Middle frontal gyrus (tissue), 1 donor: ENCODE measurements around the gene ZNF83.
A peak's percentile ranks its signal among the peaks of the same experiment; 100 is the strongest.
"Not testable (repeated sequence)": the region's sequence is repeated elsewhere in the genome, so short reads cannot be mapped to it uniquely, and the experiment has no call there.

Experiments
- DNase-seq: peaks from one replicate; pipeline ENCODE4 v3.0.0-alpha.2; 2015; ENCODE audit warnings: low spot score; ENCODE audit errors: extremely low spot score

ZNF83 gene

DNA sequence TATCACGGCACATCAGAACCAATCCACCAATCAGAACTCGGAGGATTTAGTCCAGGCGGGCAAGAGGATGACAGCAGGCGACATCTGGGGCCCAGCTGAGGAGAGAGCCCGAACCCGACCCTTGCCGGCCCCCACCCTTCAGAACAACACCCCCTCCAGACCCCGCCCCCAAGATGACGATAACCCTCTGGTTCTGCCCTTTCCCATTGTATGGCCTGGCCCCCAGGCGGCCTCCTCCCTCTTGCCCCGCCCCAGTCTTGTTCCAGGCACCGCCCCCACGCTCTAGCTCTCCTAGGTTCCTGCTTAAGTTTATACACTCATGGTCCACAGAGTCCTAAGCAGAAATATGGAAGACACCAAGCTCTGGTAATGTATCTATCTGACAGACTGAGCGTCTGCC, 2.8 kb upstream of the ZNF83 start:
- no peak for DNase-seq

GRCh38 chr19:52639996-52640395, 1.8 kb upstream of the ZNF83 start:
- DNase-seq, result no peak

- no peak for DNase-seq
These were observed 446 bp upstream of the ZNF83 start for GRCh38 chr19:52638601-52639000.

DNA sequence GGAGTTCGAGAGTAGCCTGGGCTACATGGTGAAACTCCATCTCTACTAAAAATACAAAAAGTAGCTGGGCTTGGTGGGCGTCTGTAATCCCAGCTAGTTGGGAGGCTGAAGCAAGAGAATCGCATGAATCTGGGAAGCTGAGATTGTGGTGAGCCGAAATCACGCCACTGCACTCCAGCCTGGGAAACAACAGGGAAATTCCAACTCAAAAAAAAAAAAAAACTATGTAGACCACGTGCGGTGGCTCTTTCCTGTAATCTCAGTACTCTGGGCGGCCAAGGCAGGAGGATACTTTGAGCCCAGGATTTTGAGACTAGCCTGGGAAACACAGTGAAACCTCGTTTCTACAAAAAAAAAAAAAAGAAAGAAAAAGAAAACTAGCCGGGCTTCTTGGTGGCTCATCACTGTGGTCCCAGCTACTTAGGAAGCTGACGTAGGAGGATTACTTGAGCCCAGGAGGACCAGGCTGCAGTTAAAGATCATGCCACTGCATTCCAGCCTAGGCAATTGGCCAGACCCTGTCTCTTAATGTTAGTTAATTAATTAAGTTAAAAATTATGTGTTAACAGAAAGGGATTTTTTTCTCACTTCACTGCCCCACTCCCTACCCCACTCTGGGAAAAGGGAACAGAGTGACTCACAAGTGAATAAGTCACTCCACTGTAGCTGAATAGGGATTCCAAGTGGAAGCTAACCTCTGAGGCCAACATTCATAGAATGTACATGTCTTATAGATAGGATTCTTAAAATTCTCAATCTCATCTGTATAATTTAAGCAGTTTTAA, 2.2 kb downstream of the ZNF83 start:
- no peak for DNase-seq

DNA sequence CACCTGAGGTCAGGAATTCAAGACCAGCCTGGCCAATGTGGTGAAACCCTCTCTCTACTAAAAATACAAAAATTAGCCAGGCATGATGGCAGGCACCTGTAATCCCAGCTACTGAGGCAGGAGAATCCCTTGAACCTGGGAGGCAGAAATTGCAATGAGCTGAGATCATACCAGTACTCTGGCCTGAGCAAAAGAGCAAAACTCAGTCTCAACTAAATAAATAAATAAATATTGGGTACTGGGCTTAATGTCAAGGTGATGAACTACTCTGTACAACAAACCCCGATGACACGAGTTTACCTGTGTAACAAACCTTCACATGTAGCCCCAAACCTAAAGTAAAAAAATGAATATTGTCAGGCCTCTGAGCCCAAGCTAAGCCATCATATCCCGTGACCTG, 10.7 kb downstream of the ZNF83 start:
- not testable (repeated sequence) for DNase-seq

DNA sequence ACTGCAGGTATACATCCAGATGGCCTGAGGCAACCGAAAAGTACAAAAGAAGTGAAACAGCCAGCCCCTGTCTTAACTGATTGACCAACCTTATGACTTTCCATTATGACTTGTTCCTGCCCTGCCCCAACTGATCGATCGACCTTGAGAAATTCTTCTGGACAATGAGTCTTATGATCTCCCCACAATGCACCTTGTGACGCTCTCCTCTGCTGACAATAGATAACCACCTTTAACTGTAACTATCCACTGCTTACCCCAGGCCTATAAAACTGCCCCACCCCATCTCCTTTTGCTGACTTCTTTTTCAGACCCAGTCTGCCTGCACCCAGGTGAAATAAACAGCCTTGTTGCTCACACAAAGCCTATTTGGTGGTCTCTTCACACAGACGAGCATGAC, 11.2 kb downstream of the ZNF83 start:
- no peak for DNase-seq

GRCh38 chr19:52622261-52622660, 15.9 kb downstream of the ZNF83 start:
- DNase-seq, result no peak

GRCh38 chr19:52621376-52621775, 16.8 kb downstream of the ZNF83 start:
- DNase-seq, result no peak

GRCh38 chr19:52613299-52613906, 24.8 kb downstream of the ZNF83 start:
- DNase-seq, result no peak

GRCh38 chr19:52603558-52604207, 34.5 kb downstream of the ZNF83 start:
- no peak for DNase-seq

- no peak for DNase-seq
These were observed 35.2 kb downstream of the ZNF83 start for GRCh38 chr19:52602941-52603340.

GRCh38 chr19:52601974-52602366, 36.2 kb downstream of the ZNF83 start:
- not testable (repeated sequence) for DNase-seq

GRCh38 chr19:52601025-52601973, 36.9 kb downstream of the ZNF83 start:
- peak; percentile 42 for DNase-seq

GRCh38 chr19:52600639-52601024, 37.5 kb downstream of the ZNF83 start:
- no peak for DNase-seq

GRCh38 chr19:52599241-52599640, 38.9 kb downstream of the ZNF83 start:
- DNase-seq, result no peak

DNA sequence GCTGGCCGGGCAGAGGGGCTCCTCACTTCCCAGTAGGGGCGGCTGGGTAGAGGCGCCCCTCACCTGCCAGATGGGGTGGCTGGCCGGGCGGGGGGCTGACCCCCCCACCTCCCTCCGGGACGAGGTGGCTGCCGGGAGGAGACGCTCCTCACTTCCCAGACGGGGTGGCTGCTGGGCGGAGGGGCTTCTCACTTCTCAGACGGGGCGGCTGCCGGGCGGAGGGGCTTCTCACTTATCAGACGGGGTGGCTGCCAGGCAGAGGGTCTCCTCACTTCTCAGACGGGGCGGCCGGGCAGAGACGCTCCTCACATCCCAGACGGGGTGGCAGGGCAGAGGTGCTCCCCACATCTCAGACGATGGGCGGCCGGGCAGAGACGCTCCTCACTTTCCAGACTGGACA, 44.7 kb downstream of the ZNF83 start:
- DNase-seq, result not testable (repeated sequence)

DNA sequence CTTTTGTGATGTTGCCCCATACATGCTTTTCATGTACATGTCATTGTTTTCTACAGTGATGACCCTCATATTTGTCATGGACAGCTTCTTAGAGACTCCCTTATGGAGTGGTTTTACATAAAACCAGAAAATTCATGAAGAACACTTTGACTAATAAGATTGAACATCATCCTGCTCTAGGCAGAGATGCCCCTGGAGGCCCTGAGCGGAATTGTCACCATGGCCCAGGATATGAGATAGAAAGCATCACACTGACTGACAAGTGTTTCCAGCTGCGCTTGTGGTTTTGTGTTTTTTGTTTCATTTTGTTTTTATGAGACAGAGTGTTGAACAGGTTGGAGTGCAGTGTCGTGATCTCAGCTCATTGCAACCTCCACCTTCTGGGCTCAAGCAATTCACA, 45.9 kb downstream of the ZNF83 start:
- DNase-seq, result no peak

- DNase-seq, result no peak
These were observed 47.4 kb downstream of the ZNF83 start for GRCh38 chr19:52590728-52591127.

GRCh38 chr19:52585604-52586003, 52.6 kb downstream of the ZNF83 start:
- DNase-seq, result no peak

- DNase-seq, result no peak
These were observed 53.3 kb downstream of the ZNF83 start for GRCh38 chr19:52584736-52585440.
